Measurements from ENCODE around the gene APOL4.
A peak's percentile ranks its signal among the peaks of the same experiment; 100 is the strongest.
"Not testable (repeated sequence)": the region's sequence is repeated elsewhere in the genome, so short reads cannot be mapped to it uniquely, and the experiment has no call there.

APOL4 gene

DNA sequence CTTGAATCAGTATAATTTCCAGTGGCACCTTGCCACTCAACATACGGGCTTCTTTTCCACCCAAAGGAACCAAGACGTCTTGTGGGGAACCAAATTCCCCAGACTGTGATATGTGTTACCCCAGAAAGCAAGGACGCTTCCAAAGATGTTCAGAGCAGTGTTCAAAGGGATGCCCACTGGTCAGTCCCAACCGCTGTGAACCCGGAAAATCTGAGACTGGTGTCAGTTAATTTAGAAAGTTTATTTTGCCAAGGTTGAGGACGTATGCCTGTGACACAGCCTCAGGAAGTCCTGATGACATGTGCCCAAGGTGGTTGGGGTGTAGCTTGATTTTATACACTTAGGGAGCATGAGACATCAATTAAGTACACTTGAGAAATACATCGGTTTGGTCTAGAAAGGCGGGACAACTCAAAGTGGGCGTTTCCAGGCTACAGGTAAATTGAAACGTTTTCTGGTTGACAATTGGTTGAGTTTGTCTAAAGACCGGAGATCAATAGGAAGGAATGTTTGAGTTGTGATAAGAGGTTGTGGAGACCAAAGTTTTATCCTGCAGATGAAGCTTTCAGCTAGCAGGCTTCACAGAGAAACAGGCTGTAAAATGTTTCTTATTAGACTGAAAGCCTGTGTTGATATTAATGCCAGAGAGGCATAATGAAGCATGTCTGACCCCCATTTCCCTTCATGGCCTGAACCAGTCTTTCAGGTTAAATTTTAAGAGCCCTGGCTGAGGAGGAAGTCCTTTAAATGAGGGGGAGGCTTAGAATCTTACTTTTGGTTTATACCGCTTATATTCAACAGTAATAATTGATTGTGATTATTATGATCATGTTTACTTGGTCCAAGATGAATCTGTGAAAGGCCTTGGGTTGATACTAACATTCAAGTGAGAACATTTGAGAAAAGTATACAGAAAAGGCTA, 47.8 kb downstream of the APOL4 start:
- no peak for DNase-seq (ENCODE audit: low spot score)

DNA sequence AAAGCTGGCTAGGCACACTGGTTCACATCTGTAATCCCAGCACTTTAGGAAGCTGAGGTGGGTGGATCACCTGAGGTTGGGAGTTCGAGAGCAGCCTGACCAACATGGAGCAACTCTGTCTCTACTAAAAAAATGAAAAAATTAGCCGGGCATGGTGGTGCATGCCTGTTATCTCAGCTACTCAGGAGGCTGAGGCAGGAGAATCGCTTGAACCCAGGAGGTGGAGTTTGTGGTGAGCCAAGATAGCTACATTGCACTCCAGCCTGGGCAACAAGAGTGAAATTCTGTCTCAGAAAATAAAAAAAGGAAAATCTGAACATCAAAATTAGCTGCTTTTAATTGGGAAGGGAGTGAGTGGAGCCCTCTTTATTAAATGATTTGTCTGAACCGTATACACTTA, 48.8 kb downstream of the APOL4 start:
- DNase-seq (ENCODE audit: low spot score), result not testable (repeated sequence)

DNA sequence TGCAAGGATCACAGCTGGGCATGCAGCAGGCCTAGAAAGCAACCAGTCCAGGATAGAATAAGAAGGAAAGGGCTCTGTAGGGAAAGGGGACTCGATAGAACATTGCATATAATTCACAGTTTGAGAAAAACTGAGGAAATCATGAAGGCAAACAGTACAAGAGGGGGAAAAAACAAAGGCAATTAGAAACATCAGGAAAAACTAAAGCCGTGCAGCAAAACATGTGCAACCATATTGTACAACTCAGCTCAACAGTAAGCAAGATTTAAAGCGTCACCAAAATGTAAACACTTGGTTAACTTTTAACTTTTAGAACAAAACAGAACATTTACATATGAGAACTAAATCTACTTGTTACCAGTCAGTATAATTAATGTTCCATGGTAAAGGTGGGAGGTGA, 49.5 kb downstream of the APOL4 start:
- DNase-seq (ENCODE audit: low spot score), result no peak

DNA sequence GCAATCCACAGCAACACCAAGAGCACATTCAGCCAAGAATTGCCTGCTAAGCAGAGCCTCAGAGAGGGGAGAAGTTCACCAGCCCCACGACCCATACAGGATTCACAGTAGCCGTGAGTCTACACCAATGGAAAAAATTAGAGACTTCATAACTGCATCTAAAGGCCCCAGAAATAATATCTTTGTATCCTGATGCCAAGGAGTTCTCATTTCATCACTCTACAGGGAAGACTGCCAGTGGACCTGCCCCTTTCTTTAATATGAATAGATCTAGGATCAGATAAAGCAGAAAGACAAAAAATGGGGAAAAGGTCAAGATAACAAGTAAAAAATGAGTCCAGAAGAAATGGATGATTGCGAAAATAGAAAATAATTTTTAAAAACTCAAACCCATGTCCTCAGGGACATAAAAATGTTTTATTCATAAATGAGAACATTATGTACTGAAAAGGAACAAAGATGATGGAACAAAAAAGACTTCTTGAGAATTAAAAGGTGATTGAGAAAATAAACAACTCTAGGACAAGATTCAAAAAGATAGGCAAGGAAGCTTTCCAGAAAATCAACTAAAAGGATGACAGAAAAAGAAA, 50.5 kb downstream of the APOL4 start:
- no peak for DNase-seq (ENCODE audit: low spot score)

DNA sequence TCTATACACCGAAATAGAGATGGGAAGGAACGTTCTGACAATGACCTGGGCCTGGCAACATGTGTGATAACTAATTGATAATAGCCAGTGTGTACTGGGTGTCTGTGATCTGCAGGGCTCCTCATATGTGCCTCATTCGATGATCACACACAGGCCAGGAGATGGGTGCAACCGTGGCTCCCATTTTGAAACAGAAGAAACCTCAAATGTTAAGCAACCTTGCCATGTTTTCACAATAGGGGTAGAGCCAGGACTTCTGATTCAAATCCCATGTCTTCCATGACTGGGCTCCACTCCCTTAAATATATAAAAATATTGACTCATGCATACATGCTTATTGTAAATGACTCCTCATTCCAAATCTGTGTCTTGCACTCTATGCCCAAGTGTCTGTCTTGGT, 52.2 kb downstream of the APOL4 start:
- DNase-seq (ENCODE audit: low spot score), result no peak

DNA sequence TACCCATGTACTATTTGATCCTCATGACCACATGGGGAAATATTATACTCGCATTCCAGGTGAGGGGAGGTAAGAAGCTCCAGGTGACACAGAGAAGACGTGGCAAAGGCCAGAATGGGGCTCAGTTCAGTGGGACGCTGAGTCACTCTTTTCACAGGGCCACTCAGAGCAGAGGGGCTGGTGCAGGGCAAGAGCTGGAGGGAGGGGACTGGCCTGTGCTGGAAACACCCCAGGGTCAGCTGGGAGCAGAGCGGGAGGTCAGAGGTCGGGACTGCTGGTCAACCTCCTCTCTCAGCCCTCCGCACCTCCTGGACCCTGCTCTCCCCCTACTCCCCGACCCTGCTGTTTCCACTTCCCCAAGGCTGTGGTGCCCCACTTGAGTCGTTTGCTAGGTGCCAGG, 53.2 kb downstream of the APOL4 start:
- DNase-seq (ENCODE audit: low spot score), result no peak

DNA sequence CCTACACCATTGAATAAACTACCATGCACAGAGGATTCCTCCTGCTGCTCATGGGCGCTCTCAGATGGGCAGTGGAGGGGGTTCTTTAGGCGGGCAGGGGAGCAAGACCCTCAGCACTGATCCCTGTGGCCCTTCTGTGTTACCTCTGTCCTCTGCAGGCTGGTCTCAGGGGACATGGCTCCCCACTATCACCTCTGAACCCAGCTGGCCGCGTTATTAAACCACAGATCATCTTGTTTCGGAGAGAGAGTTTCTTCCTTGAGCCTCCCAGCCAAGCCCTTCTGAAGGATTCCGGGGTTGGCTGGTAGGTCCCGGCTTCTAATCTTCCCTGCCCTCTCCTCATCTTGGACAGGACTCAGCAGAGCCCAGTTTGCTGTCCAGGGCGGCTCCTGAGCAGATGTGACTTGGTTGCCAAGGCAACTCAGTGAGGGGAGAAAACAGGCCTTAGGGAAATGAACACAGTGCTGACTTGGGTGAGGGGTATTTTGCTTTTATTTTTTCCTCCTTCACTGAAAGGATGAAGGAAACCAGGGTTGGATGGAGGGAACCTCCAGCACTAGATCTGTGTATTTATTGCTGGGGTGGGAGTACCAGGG, 54.3 kb downstream of the APOL4 start:
- no peak for DNase-seq (ENCODE audit: low spot score)

DNA sequence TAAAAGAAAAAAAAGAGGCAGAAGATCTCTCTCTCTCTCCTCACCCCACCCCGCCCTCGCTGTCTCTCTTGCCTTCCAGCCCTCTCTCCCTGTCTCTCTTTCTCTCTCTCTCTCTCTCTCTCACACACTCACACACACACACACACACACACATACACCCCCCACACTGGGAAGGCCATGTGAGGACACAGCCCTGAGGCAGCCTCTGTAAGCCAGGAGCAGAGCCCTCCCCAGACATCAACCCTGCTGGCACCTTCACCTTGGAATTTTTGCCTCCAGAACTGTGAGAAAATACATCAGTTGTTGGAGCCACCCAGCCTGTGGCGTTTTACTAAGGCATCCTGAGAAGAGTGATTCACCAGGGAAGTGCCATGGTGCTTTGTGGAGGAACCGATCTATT, 55.7 kb downstream of the APOL4 start:
- DNase-seq (ENCODE audit: low spot score), result no peak

DNA sequence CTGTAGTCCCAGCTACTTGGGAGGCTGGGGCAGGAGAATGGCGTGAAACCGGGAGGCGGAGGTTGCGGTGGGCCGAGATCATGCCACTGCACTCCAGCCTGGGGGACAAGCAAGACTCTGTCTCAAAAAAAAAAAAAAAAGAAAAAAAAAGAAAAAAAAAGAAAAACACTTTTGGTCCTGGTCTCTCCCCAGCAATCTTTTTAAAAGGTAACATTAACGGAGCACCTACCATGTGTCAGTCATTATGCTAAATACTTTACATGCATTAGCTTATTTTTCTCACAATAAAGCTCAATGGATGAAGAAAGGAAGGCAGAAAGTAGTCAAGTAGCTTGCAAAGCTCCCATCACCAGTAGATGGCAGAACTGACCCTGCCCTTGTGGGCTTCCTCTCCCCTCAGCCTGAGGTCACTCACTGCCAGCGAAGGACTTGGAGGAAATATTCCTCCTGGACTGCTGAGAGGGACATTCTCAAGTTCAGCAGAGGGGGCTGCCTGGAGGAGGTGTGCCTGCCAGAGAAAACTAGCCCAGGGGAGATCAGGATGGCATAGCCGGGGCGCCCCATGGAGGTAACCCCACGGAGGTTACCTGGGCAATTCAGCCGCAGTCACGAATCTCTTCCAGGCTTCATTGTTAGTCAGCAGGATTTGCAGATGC, 56.6 kb downstream of the APOL4 start:
- peak; percentile 72 for DNase-seq (ENCODE audit: low spot score)

DNA sequence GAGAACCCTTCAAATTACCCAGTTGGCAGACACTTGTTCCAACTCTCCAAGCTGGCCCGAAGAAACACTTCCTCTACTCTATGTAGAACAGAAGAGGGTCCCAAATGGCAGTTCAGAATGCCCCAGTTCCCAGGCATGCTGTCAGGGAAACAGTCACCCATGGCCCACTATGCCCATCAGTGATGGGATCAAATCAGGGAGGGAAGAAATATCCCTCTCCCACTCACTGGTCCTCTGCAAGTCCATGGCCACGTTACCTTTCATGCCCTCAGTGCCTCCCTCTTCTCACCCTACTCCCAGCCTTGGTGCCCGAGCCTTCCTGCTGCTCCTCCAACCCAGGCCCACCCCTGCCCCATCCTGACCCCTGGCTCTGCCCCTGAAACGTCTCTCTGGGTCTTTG, 57.7 kb downstream of the APOL4 start:
- no peak for DNase-seq (ENCODE audit: low spot score)

DNA sequence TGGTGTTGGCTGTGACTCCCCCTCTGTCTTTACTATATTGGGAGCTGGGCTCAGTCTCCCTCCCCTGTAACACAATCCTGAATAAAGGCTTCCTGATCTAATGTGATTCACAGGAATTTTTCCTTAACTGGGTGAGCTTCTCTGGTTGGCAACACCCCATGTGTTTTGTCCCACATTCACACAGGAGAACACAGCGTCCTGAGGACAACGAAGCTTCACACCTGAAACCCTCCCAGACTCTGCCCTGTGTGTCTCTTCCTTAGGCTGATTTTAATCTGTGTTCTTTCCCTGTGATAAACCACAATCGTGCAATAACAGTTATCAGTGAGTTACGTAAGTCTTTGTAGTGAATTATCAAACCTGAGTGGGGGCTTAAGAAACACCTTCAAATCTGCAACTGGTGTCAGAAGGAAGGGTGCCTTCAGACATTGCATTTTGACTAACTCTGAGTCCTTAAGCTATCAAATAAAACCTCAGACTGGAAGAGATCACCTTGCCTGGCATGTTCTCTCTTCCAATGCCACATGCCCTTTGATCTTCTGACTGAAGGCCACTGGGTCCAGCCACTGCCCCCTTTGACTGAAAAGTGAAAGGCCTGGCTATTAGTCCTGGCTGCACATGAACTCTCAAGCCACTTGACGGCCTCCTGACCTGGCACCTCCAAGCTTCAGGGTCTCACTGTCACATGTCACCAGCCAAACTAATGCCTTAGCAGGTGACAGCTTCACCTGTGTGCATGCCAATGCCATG, 58.4 kb downstream of the APOL4 start:
- no peak for DNase-seq (ENCODE audit: low spot score)

DNA sequence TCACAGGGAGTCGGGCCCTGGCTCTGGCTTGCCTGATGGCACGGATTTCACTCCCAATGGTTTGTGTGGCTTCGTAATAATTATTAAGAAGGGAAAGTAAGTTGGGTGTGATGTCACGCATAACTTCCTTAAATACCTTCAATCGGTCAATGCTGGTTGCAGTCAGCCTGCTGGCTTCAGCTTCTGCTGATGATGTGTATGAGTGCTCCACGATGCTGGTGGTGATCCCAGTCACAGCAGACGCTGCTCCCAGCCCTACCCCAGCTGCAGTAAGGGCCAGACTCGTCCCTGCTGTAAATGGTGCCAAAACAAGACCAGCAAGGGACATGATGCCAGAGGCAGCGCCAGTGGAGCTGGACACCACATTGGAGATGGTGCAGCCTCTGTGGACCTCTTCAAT, 60.1 kb downstream of the APOL4 start:
- DNase-seq (ENCODE audit: low spot score), result no peak

Measured in COLO829 (cell line).